WTC11 (cell line): Measurements from ENCODE around the gene RHOB. TPM values are rescaled to one million over a fixed set of nuclear protein-coding genes. Genes with fewer than 3 reads are reported as not detected.

Experiments used
- ATAC-seq: fragments of 200-7000 bp; cut with Tn5 transposase; 2 replicates; pipeline ENCODE4 v1.10.0; 2021; ENCODE audit warnings: mild to moderate bottlenecking, moderate library complexity
- CTCF ChIA-PET: fragments of 300-600 bp; sonication (Branson Sonifier 250); formaldehyde crosslinking; loops from one replicate; lab custom pipeline; 2021; ENCODE audit warnings: antibody characterized with exemption; lab: Charles Lee
- POLR2A ChIA-PET: fragments of 350-600 bp; sonication (Branson Sonifier 250); formaldehyde crosslinking; loops from one replicate; lab custom pipeline; 2021; ENCODE audit warnings: antibody characterized with exemption; lab: Charles Lee
- DNase-seq: peaks from one replicate; pipeline ENCODE4 v3.0.0; 2021; ENCODE audit warnings: low spot score
- H3K27ac Mint-ChIP-seq: 2 replicates; pipeline ENCODE4 v1.8.0; 2021; ENCODE audit warnings: mixed read lengths
- H3K27me3 Mint-ChIP-seq: 2 replicates; pipeline ENCODE4 v1.8.0; 2021; ENCODE audit warnings: low read depth, mild to moderate bottlenecking, moderate library complexity, mixed read lengths
- H3K36me3 Mint-ChIP-seq: 2 replicates; pipeline ENCODE4 v1.8.0; 2021; ENCODE audit warnings: mixed read lengths
- H3K4me1 Mint-ChIP-seq: 2 replicates; pipeline ENCODE4 v1.8.0; 2022; ENCODE audit warnings: mixed read lengths
- H3K4me3 Mint-ChIP-seq: 2 replicates; pipeline ENCODE4 v1.8.0; 2021; ENCODE audit warnings: mild to moderate bottlenecking, moderate library complexity, mixed read lengths
- H3K9me3 Mint-ChIP-seq: 2 replicates; pipeline ENCODE4 v1.8.0; 2021; ENCODE audit warnings: mixed read lengths
- FOXK1 ChIP-seq: sonication (generic); formaldehyde crosslinking; IDR thresholded peaks from 2 replicates; pipeline ENCODE4 v1.8.0; 2022; ENCODE audit warnings: mild to moderate bottlenecking, moderate library complexity, missing genetic modification reagents
- IRF2 ChIP-seq: sonication (generic); formaldehyde crosslinking; IDR thresholded peaks from 2 replicates; pipeline ENCODE4 v1.8.0; 2022; ENCODE audit warnings: low read depth, missing genetic modification reagents, borderline replicate concordance
- NR2C2 ChIP-seq: sonication (generic); formaldehyde crosslinking; IDR thresholded peaks from 2 replicates; pipeline ENCODE4 v1.8.0; 2022; ENCODE audit warnings: mild to moderate bottlenecking, missing genetic modification reagents
- TCF7 ChIP-seq: sonication (generic); formaldehyde crosslinking; IDR thresholded peaks from 2 replicates; pipeline ENCODE4 v1.8.0; 2022; ENCODE audit warnings: mild to moderate bottlenecking, low read depth, missing genetic modification reagents, moderate library complexity
- TEAD1 ChIP-seq: sonication (generic); formaldehyde crosslinking; IDR thresholded peaks from 2 replicates; pipeline ENCODE4 v1.8.0; 2022; ENCODE audit warnings: mild to moderate bottlenecking, missing genetic modification reagents
- ZNF219 ChIP-seq: sonication (generic); formaldehyde crosslinking; IDR thresholded peaks from 2 replicates; pipeline ENCODE4 v1.8.0; 2023; ENCODE audit warnings: missing genetic modification reagents, mild to moderate bottlenecking, borderline replicate concordance
- total RNA-seq: library from RNA; stranded (reverse); gene quantifications from 3 replicates; pipeline ENCODE4 v1.2.3, GENCODE V29; 2021
- TF ChIP-seq, protein P1 (sequence below): sonication (generic); formaldehyde crosslinking; IDR thresholded peaks from 2 replicates; pipeline ENCODE4 v1.8.1; 2023; ENCODE audit warnings: mild to moderate bottlenecking, missing genetic modification reagents, borderline replicate concordance
- TF ChIP-seq, protein P2 (sequence below): sonication (generic); formaldehyde crosslinking; IDR thresholded peaks from 2 replicates; pipeline ENCODE4 v1.8.1; 2022; ENCODE audit warnings: low read depth, mild to moderate bottlenecking, moderate library complexity, missing genetic modification reagents, borderline replicate concordance
- TF ChIP-seq, protein P3 (sequence below): sonication (generic); formaldehyde crosslinking; IDR thresholded peaks from 2 replicates; pipeline ENCODE4 v1.8.0; 2022; ENCODE audit warnings: missing genetic modification reagents
- TF ChIP-seq, protein P4 (sequence below): sonication (generic); formaldehyde crosslinking; IDR thresholded peaks from 2 replicates; pipeline ENCODE4 v1.8.1; 2022; ENCODE audit warnings: mild to moderate bottlenecking, missing genetic modification reagents, moderate library complexity, borderline replicate concordance
- TF ChIP-seq, protein P5 (sequence below): sonication (generic); formaldehyde crosslinking; IDR thresholded peaks from 2 replicates; pipeline ENCODE4 v1.8.1; 2023; ENCODE audit warnings: mild to moderate bottlenecking, moderate library complexity, missing genetic modification reagents

RHOB gene
- total RNA-seq, 1 experiment from 2014 or later, result 20.4 TPM

DNA sequence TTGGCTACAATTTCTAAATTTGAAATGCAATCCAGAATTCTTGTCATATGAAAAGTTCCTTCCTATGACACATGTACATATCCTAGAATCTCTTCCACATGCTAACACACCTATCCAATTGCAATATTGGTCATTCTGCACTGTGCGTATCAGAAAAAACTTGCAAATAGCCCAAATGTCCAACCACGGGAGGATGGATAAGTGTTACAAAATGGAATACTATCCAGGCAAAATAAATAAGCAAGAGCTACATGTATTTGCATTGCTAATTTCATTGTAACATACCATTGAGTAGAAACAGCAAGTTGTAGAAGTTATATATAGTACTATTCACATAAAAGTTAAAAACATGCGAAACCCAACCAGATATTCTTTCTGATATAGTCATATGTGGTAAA is 15.6 kb upstream of the RHOB start (continued):
- TF ChIP-seq, protein P1, sequence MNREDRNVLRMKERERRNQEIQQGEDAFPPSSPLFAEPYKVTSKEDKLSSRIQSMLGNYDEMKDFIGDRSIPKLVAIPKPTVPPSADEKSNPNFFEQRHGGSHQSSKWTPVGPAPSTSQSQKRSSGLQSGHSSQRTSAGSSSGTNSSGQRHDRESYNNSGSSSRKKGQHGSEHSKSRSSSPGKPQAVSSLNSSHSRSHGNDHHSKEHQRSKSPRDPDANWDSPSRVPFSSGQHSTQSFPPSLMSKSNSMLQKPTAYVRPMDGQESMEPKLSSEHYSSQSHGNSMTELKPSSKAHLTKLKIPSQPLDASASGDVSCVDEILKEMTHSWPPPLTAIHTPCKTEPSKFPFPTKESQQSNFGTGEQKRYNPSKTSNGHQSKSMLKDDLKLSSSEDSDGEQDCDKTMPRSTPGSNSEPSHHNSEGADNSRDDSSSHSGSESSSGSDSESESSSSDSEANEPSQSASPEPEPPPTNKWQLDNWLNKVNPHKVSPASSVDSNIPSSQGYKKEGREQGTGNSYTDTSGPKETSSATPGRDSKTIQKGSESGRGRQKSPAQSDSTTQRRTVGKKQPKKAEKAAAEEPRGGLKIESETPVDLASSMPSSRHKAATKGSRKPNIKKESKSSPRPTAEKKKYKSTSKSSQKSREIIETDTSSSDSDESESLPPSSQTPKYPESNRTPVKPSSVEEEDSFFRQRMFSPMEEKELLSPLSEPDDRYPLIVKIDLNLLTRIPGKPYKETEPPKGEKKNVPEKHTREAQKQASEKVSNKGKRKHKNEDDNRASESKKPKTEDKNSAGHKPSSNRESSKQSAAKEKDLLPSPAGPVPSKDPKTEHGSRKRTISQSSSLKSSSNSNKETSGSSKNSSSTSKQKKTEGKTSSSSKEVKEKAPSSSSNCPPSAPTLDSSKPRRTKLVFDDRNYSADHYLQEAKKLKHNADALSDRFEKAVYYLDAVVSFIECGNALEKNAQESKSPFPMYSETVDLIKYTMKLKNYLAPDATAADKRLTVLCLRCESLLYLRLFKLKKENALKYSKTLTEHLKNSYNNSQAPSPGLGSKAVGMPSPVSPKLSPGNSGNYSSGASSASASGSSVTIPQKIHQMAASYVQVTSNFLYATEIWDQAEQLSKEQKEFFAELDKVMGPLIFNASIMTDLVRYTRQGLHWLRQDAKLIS (CRISPR knock-in tag), result no peak
- TF ChIP-seq TCF7 (CRISPR knock-in tag) (no peak), FOXK1 (CRISPR knock-in tag) (no peak), IRF2 (no peak)
- TF ChIP-seq, protein P2, sequence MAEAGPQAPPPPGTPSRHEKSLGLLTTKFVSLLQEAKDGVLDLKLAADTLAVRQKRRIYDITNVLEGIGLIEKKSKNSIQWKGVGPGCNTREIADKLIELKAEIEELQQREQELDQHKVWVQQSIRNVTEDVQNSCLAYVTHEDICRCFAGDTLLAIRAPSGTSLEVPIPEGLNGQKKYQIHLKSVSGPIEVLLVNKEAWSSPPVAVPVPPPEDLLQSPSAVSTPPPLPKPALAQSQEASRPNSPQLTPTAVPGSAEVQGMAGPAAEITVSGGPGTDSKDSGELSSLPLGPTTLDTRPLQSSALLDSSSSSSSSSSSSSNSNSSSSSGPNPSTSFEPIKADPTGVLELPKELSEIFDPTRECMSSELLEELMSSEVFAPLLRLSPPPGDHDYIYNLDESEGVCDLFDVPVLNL (CRISPR knock-in tag), result no peak
- TF ChIP-seq, protein P3, sequence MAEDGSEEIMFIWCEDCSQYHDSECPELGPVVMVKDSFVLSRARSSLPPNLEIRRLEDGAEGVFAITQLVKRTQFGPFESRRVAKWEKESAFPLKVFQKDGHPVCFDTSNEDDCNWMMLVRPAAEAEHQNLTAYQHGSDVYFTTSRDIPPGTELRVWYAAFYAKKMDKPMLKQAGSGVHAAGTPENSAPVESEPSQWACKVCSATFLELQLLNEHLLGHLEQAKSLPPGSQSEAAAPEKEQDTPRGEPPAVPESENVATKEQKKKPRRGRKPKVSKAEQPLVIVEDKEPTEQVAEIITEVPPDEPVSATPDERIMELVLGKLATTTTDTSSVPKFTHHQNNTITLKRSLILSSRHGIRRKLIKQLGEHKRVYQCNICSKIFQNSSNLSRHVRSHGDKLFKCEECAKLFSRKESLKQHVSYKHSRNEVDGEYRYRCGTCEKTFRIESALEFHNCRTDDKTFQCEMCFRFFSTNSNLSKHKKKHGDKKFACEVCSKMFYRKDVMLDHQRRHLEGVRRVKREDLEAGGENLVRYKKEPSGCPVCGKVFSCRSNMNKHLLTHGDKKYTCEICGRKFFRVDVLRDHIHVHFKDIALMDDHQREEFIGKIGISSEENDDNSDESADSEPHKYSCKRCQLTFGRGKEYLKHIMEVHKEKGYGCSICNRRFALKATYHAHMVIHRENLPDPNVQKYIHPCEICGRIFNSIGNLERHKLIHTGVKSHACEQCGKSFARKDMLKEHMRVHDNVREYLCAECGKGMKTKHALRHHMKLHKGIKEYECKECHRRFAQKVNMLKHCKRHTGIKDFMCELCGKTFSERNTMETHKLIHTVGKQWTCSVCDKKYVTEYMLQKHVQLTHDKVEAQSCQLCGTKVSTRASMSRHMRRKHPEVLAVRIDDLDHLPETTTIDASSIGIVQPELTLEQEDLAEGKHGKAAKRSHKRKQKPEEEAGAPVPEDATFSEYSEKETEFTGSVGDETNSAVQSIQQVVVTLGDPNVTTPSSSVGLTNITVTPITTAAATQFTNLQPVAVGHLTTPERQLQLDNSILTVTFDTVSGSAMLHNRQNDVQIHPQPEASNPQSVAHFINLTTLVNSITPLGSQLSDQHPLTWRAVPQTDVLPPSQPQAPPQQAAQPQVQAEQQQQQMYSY (CRISPR knock-in tag), result no peak
- TF ChIP-seq, protein P4, sequence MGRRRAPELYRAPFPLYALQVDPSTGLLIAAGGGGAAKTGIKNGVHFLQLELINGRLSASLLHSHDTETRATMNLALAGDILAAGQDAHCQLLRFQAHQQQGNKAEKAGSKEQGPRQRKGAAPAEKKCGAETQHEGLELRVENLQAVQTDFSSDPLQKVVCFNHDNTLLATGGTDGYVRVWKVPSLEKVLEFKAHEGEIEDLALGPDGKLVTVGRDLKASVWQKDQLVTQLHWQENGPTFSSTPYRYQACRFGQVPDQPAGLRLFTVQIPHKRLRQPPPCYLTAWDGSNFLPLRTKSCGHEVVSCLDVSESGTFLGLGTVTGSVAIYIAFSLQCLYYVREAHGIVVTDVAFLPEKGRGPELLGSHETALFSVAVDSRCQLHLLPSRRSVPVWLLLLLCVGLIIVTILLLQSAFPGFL (CRISPR knock-in tag), result no peak
- TF ChIP-seq, protein P5, sequence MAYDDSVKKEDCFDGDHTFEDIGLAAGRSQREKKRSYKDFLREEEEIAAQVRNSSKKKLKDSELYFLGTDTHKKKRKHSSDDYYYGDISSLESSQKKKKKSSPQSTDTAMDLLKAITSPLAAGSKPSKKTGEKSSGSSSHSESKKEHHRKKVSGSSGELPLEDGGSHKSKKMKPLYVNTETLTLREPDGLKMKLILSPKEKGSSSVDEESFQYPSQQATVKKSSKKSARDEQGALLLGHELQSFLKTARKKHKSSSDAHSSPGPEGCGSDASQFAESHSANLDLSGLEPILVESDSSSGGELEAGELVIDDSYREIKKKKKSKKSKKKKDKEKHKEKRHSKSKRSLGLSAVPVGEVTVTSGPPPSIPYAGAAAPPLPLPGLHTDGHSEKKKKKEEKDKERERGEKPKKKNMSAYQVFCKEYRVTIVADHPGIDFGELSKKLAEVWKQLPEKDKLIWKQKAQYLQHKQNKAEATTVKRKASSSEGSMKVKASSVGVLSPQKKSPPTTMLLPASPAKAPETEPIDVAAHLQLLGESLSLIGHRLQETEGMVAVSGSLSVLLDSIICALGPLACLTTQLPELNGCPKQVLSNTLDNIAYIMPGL (CRISPR knock-in tag), result no peak

DNA sequence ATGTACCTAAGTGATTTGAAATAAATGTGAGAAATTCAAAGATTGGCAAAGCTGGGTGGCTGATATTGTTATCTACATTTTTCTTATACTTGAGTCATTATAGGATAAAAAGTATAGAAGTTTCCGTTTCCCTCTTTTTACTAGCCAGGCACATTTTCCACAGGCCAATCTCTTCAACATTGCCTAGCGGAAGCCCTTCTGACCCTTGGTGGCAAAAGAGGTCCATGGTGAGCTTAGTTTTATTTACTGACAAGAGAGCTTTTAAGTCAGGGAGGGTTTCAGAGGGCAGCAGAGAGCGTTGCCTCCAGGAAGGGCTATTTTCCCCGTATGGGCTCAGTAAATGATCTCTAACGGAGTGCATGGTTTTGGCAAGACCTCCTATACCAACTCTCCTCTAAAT is 15.1 kb upstream of the RHOB start:
- no peaks in the 10 kb centered on the region for H3K9me3 Mint-ChIP-seq
- H3K27ac Mint-ChIP-seq, result no peak overlapping the region
- ChIA-PET CTCF (interaction anchor here (1.0 to 2.4 kb wide), 5 partner anchors 9 to 211 kb away, joined by 3 to 10 read pairs (median 3); no protein-coding TSS in a partner anchor), POLR2A (interaction anchor here (1.3 kb wide), 1 partner anchor 15 kb away, joined by 4 read pairs; the partner anchor contains the start of gene RHOB)
- DNase-seq, result no peak
- TF ChIP-seq ZNF219 (CRISPR knock-in tag), result no peak
- no peak for TF ChIP-seq NR2C2
- TF ChIP-seq, protein P5 (CRISPR knock-in tag), result no peak
- TF ChIP-seq TEAD1, result no peak
- no peaks in the 10 kb centered on the region for H3K4me1 Mint-ChIP-seq
- H3K4me3 Mint-ChIP-seq, result no peak overlapping the region
- no peak for ATAC-seq
- H3K27me3 Mint-ChIP-seq, result no peaks in the 10 kb centered on the region; the same call in 1 of the 2 replicates
- no peaks in the 10 kb centered on the region for H3K36me3 Mint-ChIP-seq
